Activated CD4-positive, alpha-beta T cell treated with anti-CD3 and anti-CD28 coated beads for 36 hours (primary cell): ENCODE measurements around the gene TNC. TPM values are rescaled to one million over a fixed set of nuclear protein-coding genes. Genes with fewer than 3 reads are reported as not detected.

ENCODE experiments used
- ATAC-seq: fragments of 200-7000 bp; cut with Tn5 transposase; one replicate; pipeline ENCODE4 v1.10.0; 2021; ENCODE audit warnings: mild to moderate bottlenecking, moderate library complexity
- CTCF ChIA-PET: fragments of 350-600 bp; sonication (Branson Sonifier 250); formaldehyde crosslinking; loops from one replicate; lab custom pipeline; 2021; ENCODE audit warnings: antibody characterized with exemption; lab: Charles Lee
- POLR2A ChIA-PET: fragments of 350-600 bp; sonication (Branson Sonifier 250); formaldehyde crosslinking; loops from one replicate; lab custom pipeline; 2021; ENCODE audit warnings: antibody characterized with exemption, inconsistent platforms; lab: Charles Lee
- DNase-seq: peaks from one replicate; pipeline ENCODE4 v3.0.0-alpha.2; 2020
- H3K27ac Mint-ChIP-seq: one replicate; pipeline ENCODE4 v1.8.0; 2021; ENCODE audit warnings: mixed read lengths
- H3K27me3 Mint-ChIP-seq: one replicate; pipeline ENCODE4 v1.8.0; 2021; ENCODE audit warnings: mixed read lengths
- H3K36me3 Mint-ChIP-seq: one replicate; pipeline ENCODE4 v1.8.0; 2021; ENCODE audit warnings: low read depth, mixed read lengths
- H3K4me1 Mint-ChIP-seq: one replicate; pipeline ENCODE4 v1.8.0; 2021; ENCODE audit warnings: mixed read lengths
- H3K4me3 Mint-ChIP-seq: one replicate; pipeline ENCODE4 v1.8.0; 2021; ENCODE audit warnings: mild to moderate bottlenecking, moderate library complexity, mixed read lengths
- H3K9me3 Mint-ChIP-seq: one replicate; pipeline ENCODE4 v1.8.0; 2021; ENCODE audit warnings: low read depth, mixed read lengths
- intact Hi-C, 2 experiments: fragments of 100-400 bp; cut with DNase I in 1 of 2; cut with micrococcal nuclease in 1 of 2; formaldehyde crosslinking; loops; one replicate each; pipeline versions ENCODE4 v1.14.2 to v1.15.1; 2022 to 2024; cut with DNase I, micrococcal nuclease
- total RNA-seq, 2 experiments: library from RNA; stranded (reverse); gene quantifications; one replicate each; pipeline ENCODE4 v1.2.3, GENCODE V29; 2021

TNC gene
- total RNA-seq, 2 experiments from 2014 or later: 0.11 to 0.90 TPM

DNA sequence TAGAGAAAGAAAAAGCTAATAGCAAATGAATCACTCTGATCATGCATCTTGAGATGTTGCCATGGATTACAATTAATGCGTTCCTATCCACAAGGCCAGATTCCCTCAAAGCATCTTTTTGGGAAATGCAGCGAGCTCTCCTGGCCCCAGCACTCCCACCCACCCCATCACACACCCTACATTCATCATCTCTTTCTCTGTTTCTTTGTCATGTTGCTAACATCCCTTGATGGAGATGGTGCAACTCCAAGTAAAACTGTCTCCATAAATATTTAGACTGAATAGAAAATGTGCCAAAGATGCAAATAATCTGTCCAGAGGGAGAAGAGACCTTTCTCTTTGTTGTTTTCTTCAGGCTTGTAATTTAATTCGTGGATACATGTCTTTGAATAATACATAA is 30.8 kb upstream of the TNC start:
- H3K36me3 Mint-ChIP-seq: no peaks in the 10 kb centered on the region
- H3K4me3 Mint-ChIP-seq: no peak overlapping the region
- no peaks in the 10 kb centered on the region for H3K4me1 Mint-ChIP-seq
- peaks cover 21% of the 10 kb centered on the region for H3K27me3 Mint-ChIP-seq
- ATAC-seq (no peak), DNase-seq (no peak)
- POLR2A ChIA-PET: no interaction called here
- H3K9me3 Mint-ChIP-seq: no peaks in the 10 kb centered on the region
- H3K27ac Mint-ChIP-seq: no peak overlapping the region
- CTCF ChIA-PET: no interaction called here
- intact Hi-C loops: no loop called here

DNA sequence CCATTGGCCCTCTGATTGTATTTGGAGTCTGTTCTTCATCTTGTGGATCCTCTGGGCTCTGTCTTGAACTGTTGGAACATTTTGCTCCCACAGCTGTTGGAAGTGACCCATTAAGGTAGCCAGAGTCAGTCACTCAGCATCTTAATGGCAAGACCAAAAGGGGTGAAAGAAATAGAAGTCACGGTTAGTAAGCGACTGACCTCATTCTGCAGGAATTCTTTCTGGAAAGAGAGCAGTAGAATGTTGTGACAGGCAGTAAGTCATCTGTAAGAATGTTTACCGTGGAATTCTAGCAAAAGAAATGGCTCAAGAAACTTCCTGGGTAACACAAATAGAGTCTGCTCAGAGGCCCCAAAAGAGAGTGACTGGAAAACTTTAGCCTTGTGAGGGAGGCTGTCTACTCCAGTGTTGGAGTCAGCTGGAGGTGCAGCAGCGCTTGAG is 28.6 kb upstream of the TNC start:
- Mint-ChIP-seq H3K27ac (no peak overlapping the region), H3K27me3 (peaks cover 22% of the 10 kb centered on the region), H3K4me3 (no peak overlapping the region), H3K4me1 (no peaks in the 10 kb centered on the region), H3K9me3 (no peaks in the 10 kb centered on the region), H3K36me3 (no peaks in the 10 kb centered on the region)
- intact Hi-C loops: no loop called here
- DNase-seq: no peak
- ChIA-PET CTCF (no interaction called here), POLR2A (no interaction called here)
- ATAC-seq: no peak

DNA sequence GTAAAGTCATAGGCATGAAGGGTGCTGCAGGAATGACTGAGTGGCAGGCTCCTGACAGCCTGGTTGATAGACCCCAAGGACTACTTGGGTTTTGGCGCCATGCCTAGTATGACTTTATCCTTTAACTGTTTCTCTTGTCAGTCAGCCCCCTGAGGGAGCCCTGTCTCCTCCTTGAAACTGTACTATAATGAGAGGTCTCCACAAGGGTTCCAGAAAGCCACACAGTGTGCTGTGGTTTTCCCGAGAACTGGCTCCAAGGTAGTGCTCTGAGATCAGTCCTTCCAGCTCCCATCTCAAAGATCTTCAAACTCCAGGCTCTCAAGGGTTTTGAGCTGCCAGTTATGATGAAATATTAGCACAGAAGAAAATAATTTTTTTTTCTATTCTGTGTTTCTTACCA is 26.7 kb upstream of the TNC start:
- ChIA-PET CTCF (interaction anchor here (0.6 kb wide), 1 partner anchor 379 kb away, joined by 4 read pairs; no protein-coding TSS in a partner anchor), POLR2A (no interaction called here)
- Mint-ChIP-seq H3K36me3 (no peaks in the 10 kb centered on the region), H3K9me3 (no peaks in the 10 kb centered on the region), H3K4me3 (no peak overlapping the region), H3K4me1 (no peaks in the 10 kb centered on the region), H3K27ac (no peak overlapping the region), H3K27me3 (peaks cover 27% of the 10 kb centered on the region)
- DNase-seq (no peak), ATAC-seq (no peak)
- intact Hi-C loops: no loop called here

DNA sequence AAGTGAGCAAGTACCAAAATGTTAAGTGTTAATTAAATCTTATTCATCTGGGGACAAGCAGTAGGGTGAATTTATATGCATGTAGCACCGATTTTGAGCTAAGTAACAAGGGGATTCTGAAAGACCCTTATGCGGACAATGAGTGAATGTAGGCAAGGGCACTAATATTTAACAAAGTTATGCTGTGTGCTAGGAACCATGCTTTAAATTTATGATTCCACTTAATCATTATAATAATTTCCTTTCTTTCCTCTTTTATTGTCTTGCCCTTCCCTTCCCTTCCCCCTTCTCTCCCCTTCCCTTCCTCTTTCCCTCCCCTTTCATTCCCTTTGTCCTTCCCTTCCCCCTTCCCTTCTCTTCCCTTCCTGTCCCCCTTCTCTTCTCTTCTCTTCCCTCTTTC is 25.7 kb upstream of the TNC start:
- Mint-ChIP-seq H3K27me3 (peaks cover 19% of the 10 kb centered on the region), H3K27ac (no peak overlapping the region), H3K36me3 (no peaks in the 10 kb centered on the region), H3K4me3 (no peak overlapping the region), H3K9me3 (no peaks in the 10 kb centered on the region), H3K4me1 (peaks cover 4% of the 10 kb centered on the region)
- POLR2A ChIA-PET: no interaction called here
- DNase-seq (no peak), ATAC-seq (no peak)
- CTCF ChIA-PET: no interaction called here
- intact Hi-C loops: no loop called here

DNA sequence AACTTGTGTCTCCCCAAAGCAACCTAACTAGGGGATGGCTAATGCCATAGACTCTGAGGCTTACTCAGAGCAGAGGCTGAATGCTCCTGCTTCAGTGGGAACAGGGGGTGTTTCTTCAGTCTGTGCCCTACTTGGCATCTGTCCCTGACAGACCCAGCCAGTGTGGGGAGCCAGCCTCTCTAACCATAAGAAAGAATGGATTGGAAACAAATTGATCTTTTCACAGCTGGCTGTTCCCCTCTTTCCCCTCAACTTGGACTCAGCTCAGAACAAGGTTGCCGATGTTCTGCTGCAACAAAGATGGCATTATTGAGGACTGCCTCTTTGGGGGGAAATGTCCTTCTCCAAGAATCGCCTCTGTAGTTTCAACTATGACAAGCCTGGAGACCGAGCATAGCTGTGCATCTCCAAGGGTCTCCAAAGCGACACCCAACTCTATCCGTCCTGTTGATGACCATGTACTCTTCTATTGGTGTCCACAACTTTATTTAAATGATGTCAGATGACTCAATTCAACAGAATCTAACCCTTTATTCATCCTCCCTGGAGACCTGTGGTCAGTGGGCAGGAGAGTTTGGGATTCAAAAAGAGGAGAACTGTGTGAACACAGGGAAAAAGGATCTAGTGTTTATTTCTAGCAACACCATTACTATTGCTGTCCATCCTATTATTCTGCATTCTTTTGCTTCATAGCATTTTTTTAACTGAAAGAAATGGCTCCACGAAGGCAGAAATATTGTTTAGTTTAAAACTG is 24.7 kb upstream of the TNC start:
- no peak overlapping the region for H3K27ac Mint-ChIP-seq
- ChIA-PET POLR2A (no interaction called here), CTCF (no interaction called here)
- ATAC-seq: no peak
- DNase-seq: no peak
- intact Hi-C loops: no loop called here
- H3K4me1 Mint-ChIP-seq: peaks cover 4% of the 10 kb centered on the region
- peaks cover 19% of the 10 kb centered on the region for H3K27me3 Mint-ChIP-seq
- H3K9me3 Mint-ChIP-seq: no peaks in the 10 kb centered on the region
- H3K36me3 Mint-ChIP-seq: no peaks in the 10 kb centered on the region
- H3K4me3 Mint-ChIP-seq: no peak overlapping the region

DNA sequence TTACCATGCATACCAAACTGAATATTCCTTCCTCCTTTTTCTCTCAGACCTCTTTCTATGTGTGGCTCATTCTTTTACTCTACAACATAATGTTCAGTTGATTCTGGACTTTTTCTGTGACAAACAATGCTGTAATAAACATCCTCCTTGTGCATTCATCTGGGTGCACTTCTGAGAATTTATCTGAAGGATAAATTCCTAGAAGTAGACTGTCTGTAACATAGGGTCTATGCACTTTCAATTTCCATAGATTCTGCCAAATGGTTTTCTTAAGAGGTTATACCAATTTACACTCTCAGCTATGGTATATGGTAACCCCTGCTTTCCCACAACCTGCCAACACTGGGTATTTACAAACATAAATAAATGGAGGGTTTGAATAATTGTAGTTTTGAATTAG is 24.1 kb upstream of the TNC start:
- no peak for DNase-seq
- Mint-ChIP-seq H3K9me3 (no peaks in the 10 kb centered on the region), H3K36me3 (no peaks in the 10 kb centered on the region), H3K4me1 (peaks cover 4% of the 10 kb centered on the region), H3K4me3 (no peak overlapping the region), H3K27ac (no peak overlapping the region), H3K27me3 (peaks cover 19% of the 10 kb centered on the region)
- intact Hi-C loops: no loop called here
- POLR2A ChIA-PET: no interaction called here
- no peak for ATAC-seq
- CTCF ChIA-PET: no interaction called here

DNA sequence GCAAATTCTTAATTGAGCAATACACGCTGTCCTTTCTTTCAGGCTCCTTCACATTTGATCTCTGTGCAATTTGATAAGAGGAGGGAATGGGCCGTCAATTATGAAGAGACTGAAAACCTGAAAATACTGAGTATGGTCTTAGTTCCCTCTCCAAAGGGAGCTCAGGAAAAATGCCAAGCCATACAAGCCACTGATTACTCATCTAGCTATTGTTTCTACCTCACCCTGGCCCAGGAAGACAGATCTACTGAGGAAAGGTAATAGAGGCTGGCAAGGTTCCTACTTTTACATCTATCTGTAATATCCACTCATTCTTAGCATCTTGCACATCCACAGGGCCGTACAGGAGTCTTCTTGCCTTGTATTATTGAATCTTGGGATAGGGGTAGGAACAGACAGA is 23.7 kb upstream of the TNC start:
- ChIA-PET CTCF (interaction anchor here (0.9 kb wide), 1 partner anchor 10 kb away, joined by 3 read pairs; no protein-coding TSS in a partner anchor), POLR2A (no interaction called here)
- peaks cover 23% of the 10 kb centered on the region for H3K27me3 Mint-ChIP-seq
- intact Hi-C loops: no loop called here
- H3K4me1 Mint-ChIP-seq: peaks cover 4% of the 10 kb centered on the region
- no peak overlapping the region for H3K27ac Mint-ChIP-seq
- no peaks in the 10 kb centered on the region for H3K36me3 Mint-ChIP-seq
- no peaks in the 10 kb centered on the region for H3K9me3 Mint-ChIP-seq
- ATAC-seq (no peak), DNase-seq (no peak)
- no peak overlapping the region for H3K4me3 Mint-ChIP-seq

DNA sequence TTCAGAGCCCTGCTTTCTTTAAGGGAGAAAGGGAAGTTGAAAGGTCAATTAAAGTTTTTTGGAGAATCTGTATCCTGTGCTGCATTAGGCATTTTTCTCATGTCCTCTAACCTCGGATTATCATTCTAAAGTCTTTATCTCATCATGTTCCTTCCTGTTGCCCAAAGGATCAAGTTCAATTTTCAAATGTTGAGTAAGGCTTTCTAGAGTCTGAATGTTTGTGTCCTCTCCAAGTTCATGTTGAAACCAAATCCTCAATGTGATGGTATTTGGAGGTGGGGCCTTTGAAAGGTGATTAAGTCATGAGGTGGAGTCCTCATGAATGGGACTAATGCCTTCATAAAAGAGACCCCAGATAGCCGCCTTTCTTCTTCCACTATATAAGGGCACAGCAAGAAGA is 20.2 kb upstream of the TNC start:
- Mint-ChIP-seq H3K36me3 (no peaks in the 10 kb centered on the region), H3K4me3 (no peak overlapping the region), H3K27me3 (peaks cover 24% of the 10 kb centered on the region), H3K27ac (no peak overlapping the region), H3K4me1 (peaks cover 4% of the 10 kb centered on the region), H3K9me3 (no peaks in the 10 kb centered on the region)
- intact Hi-C loops: no loop called here
- ChIA-PET CTCF (no interaction called here), POLR2A (no interaction called here)
- no peak for ATAC-seq
- DNase-seq: no peak

DNA sequence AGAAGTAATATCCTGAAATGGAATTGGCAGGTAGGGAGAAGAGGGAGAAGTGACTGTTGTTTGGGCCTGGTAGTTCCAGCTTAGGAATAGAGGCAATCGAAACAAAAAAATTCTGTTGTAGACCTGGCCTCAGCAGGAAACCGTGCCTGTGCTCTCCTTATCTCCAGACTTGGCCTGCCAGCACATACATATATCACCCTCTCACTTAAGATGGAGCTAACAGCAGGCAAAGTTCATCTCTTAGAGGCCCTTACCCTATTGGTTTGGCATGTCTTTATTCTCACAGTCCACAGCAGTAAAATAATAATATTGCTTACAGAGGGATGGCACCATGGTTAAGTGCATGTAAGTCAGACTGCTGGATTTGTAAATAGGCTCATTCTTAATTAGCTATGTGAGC is 19.6 kb upstream of the TNC start:
- intact Hi-C loops: no loop called here
- no peak for DNase-seq
- no peaks in the 10 kb centered on the region for H3K9me3 Mint-ChIP-seq
- H3K27me3 Mint-ChIP-seq: peaks cover 21% of the 10 kb centered on the region
- H3K4me1 Mint-ChIP-seq: peaks cover 4% of the 10 kb centered on the region
- no peak overlapping the region for H3K27ac Mint-ChIP-seq
- ChIA-PET POLR2A (no interaction called here), CTCF (interaction anchor here (0.7 to 1.3 kb wide), 2 partner anchors 14 to 376 kb away, joined by 3 to 4 read pairs; no protein-coding TSS in a partner anchor)
- no peak for ATAC-seq
- no peak overlapping the region for H3K4me3 Mint-ChIP-seq
- H3K36me3 Mint-ChIP-seq: no peaks in the 10 kb centered on the region

DNA sequence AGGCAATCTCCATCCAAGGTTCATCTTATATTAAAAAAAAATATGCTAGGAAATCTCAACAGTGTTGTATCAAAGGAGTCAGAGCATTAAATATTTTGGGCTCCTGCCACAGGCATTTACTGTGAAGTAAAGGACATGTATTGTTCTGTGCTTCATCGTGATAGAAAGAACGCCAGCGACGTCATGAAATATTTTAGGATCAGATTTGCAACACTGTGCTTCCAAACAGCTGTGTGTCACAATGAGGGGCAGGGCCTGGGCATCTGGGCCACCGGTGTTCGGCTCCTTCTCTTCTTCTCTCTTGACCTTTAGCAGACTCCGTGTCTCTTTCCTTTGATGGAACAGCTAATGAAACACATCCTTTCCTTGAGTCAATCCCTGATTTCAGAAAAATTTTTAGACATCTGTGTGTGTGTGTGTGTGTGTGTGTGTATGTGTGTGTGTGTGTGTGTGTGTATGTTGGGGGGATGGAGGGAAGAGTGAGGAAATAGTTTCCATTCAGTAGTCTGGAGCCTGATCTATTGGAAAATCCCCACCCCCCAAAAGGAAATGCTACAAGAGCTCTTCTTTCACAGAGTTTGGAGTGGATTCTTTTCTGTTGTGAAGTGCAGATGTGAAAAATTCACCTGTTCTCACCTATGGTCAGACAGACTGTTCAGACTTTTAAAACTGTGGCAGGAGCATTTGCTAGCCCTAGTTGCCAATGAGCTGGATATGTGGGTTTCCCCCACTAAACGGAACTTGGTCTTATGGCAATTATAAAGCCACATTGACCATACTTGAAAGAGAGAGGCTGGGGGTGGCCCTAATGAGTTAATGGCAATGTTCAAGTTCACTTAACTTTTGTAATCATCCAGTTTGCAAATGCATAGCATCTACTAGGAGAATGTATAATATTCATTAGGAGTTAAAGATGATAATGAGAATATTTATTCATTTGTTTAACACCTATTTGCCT is 18.1 kb upstream of the TNC start:
- ChIA-PET CTCF (interaction anchor here (0.7 to 1.3 kb wide), 3 partner anchors 10 to 313 kb away, joined by 3 to 4 read pairs (median 3); no protein-coding TSS in a partner anchor), POLR2A (no interaction called here)
- Mint-ChIP-seq H3K9me3 (no peaks in the 10 kb centered on the region), H3K36me3 (no peaks in the 10 kb centered on the region), H3K4me1 (peaks cover 4% of the 10 kb centered on the region), H3K27ac (no peak overlapping the region), H3K27me3 (peaks cover 18% of the 10 kb centered on the region), H3K4me3 (no peak overlapping the region)
- intact Hi-C loops: no loop called here
- ATAC-seq (no peak), DNase-seq (no peak)

DNA sequence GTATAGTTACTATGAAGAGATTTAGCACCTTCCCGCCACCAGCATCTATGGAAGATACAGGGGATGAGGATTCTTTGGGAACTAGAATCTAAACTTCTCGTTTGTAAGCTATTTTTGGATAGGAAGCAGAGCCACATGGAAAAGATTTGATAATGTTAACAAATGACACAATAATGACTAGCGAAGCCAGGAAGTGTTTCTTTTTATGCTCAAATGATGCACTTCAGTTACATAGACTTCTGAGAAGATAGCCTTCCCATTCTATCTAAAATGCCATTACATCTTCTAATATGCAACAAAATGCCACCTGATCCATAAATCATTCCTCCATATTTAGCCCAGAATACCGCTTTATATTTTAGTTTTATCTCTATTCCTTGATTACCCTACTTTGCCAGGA is 17.0 kb upstream of the TNC start:
- ChIA-PET CTCF (no interaction called here), POLR2A (no interaction called here)
- peaks cover 4% of the 10 kb centered on the region for H3K4me1 Mint-ChIP-seq
- peaks cover 16% of the 10 kb centered on the region for H3K27me3 Mint-ChIP-seq
- intact Hi-C loops: no loop called here
- ATAC-seq: no peak
- DNase-seq: no peak
- H3K4me3 Mint-ChIP-seq: no peak overlapping the region
- H3K9me3 Mint-ChIP-seq: no peaks in the 10 kb centered on the region
- no peak overlapping the region for H3K27ac Mint-ChIP-seq
- no peaks in the 10 kb centered on the region for H3K36me3 Mint-ChIP-seq
